Stimulated activated memory B cell treated with anti-CD40 and anti-IgM and Interleukin-4, amounts not matched to agents 10 μg/mL and 1 μg/mL and 100 μg/mL, for 72 hours (primary cell): ENCODE data around the gene MAP3K9.
A peak's percentile ranks its signal among the peaks of the same experiment; 100 is the strongest.
"Not testable (repeated sequence)": the region's sequence is repeated elsewhere in the genome, so short reads cannot be mapped to it uniquely, and the experiment has no call there.

ENCODE experiments used
- ATAC-seq: fragments of 150-1000 bp; cut with Tn5 transposase; 2 replicates; pipeline ENCODE4 v1.10.0; 2021
- H3K27ac Mint-ChIP-seq: one replicate; pipeline ENCODE4 v1.8.0; 2022; ENCODE audit warnings: mild to moderate bottlenecking, mixed read lengths
- H3K27me3 Mint-ChIP-seq: one replicate; pipeline ENCODE4 v1.8.0; 2022; ENCODE audit warnings: mixed read lengths
- H3K36me3 Mint-ChIP-seq: one replicate; pipeline ENCODE4 v1.8.0; 2022; ENCODE audit warnings: mixed read lengths
- H3K4me1 Mint-ChIP-seq: one replicate; pipeline ENCODE4 v1.8.0; 2022; ENCODE audit warnings: mixed read lengths
- H3K4me3 Mint-ChIP-seq: one replicate; pipeline ENCODE4 v1.8.0; 2022; ENCODE audit warnings: mild to moderate bottlenecking, moderate library complexity, mixed read lengths
- H3K9me3 Mint-ChIP-seq: one replicate; pipeline ENCODE4 v1.8.0; 2022; ENCODE audit warnings: mixed read lengths

Gene MAP3K9

GRCh38 chr14:70709726-70710382, 99.5 kb downstream of the MAP3K9 start:
- Mint-ChIP-seq H3K9me3 (no peaks in the 10 kb centered on the region), H3K27me3 (no peaks in the 10 kb centered on the region), H3K36me3 (no peaks in the 10 kb centered on the region), H3K27ac (peak overlapping the region; percentile 77), H3K4me1 (peaks cover 47% of the 10 kb centered on the region), H3K4me3 (no peak overlapping the region)
- ATAC-seq: no peak

GRCh38 chr14:70708717-70709570, 100.4 kb downstream of the MAP3K9 start:
- Mint-ChIP-seq H3K4me3 (no peak overlapping the region), H3K9me3 (no peaks in the 10 kb centered on the region)

GRCh38 chr14:70707138-70708038, 101.9 kb downstream of the MAP3K9 start:
- H3K4me1 Mint-ChIP-seq: peaks cover 40% of the 10 kb centered on the region
- no peak overlapping the region for H3K4me3 Mint-ChIP-seq

More at GRCh38 chr14:70708717-70709570, 100.4 kb downstream of the MAP3K9 start:
- Mint-ChIP-seq H3K27ac (no peak overlapping the region), H3K27me3 (no peaks in the 10 kb centered on the region), H3K36me3 (no peaks in the 10 kb centered on the region), H3K4me1 (peaks cover 43% of the 10 kb centered on the region)
- no peak for ATAC-seq

GRCh38 chr14:70706177-70706576, 103.1 kb downstream of the MAP3K9 start:
- Mint-ChIP-seq H3K27ac (peak overlapping the region; percentile 11), H3K27me3 (no peaks in the 10 kb centered on the region), H3K4me3 (no peak overlapping the region), H3K9me3 (no peaks in the 10 kb centered on the region), H3K36me3 (no peaks in the 10 kb centered on the region), H3K4me1 (peaks cover 42% of the 10 kb centered on the region)
- ATAC-seq: no peak

More at GRCh38 chr14:70707138-70708038, 101.9 kb downstream of the MAP3K9 start:
- no peaks in the 10 kb centered on the region for H3K36me3 Mint-ChIP-seq
- no peaks in the 10 kb centered on the region for H3K9me3 Mint-ChIP-seq
- peak; percentile 88 for ATAC-seq
- no peak overlapping the region for H3K27ac Mint-ChIP-seq
- H3K27me3 Mint-ChIP-seq: no peaks in the 10 kb centered on the region

GRCh38 chr14:70704960-70705359, 104.4 kb downstream of the MAP3K9 start:
- no peak overlapping the region for H3K4me3 Mint-ChIP-seq

GRCh38 chr14:70703621-70704168, 105.6 kb downstream of the MAP3K9 start:
- H3K9me3 Mint-ChIP-seq, H3K27me3 Mint-ChIP-seq, H3K27ac Mint-ChIP-seq, H3K36me3 Mint-ChIP-seq, H3K4me3 Mint-ChIP-seq, ATAC-seq: not testable (repeated sequence)
- H3K4me1 Mint-ChIP-seq: peaks cover 33% of the 10 kb centered on the region

More at GRCh38 chr14:70704960-70705359, 104.4 kb downstream of the MAP3K9 start:
- Mint-ChIP-seq H3K27me3 (no peaks in the 10 kb centered on the region), H3K9me3 (no peaks in the 10 kb centered on the region), H3K4me1 (peaks cover 33% of the 10 kb centered on the region), H3K27ac (peak overlapping the region; percentile 11), H3K36me3 (no peaks in the 10 kb centered on the region)
- no peak for ATAC-seq

GRCh38 chr14:70702161-70702560, 107.2 kb downstream of the MAP3K9 start:
- Mint-ChIP-seq H3K27me3 (no peaks in the 10 kb centered on the region), H3K36me3 (no peaks in the 10 kb centered on the region), H3K9me3 (no peaks in the 10 kb centered on the region), H3K4me3 (no peak overlapping the region), H3K4me1 (peaks cover 28% of the 10 kb centered on the region), H3K27ac (peak overlapping the region; percentile 16)
- ATAC-seq: no peak

- Mint-ChIP-seq H3K27me3 (no peaks in the 10 kb centered on the region), H3K9me3 (no peaks in the 10 kb centered on the region), H3K36me3 (no peaks in the 10 kb centered on the region), H3K27ac (peak overlapping the region; percentile 16), H3K4me1 (peaks cover 22% of the 10 kb centered on the region), H3K4me3 (no peak overlapping the region)
- no peak for ATAC-seq
Measured at GRCh38 chr14:70701610-70702009, 107.7 kb downstream of the MAP3K9 start.

- Mint-ChIP-seq H3K27ac (peak overlapping the region; percentile 16), H3K4me1 (peaks cover 17% of the 10 kb centered on the region), H3K9me3 (no peaks in the 10 kb centered on the region), H3K27me3 (no peaks in the 10 kb centered on the region), H3K36me3 (no peaks in the 10 kb centered on the region), H3K4me3 (no peak overlapping the region)
- no peak for ATAC-seq
Measured at GRCh38 chr14:70700955-70701585, 108.2 kb downstream of the MAP3K9 start.

GRCh38 chr14:70699646-70700045, 109.7 kb downstream of the MAP3K9 start:
- Mint-ChIP-seq H3K36me3 (no peaks in the 10 kb centered on the region), H3K4me3 (no peak overlapping the region), H3K27ac (no peak overlapping the region), H3K9me3 (no peaks in the 10 kb centered on the region), H3K27me3 (no peaks in the 10 kb centered on the region), H3K4me1 (peaks cover 11% of the 10 kb centered on the region)
- ATAC-seq: no peak

GRCh38 chr14:70698288-70698687, 111.0 kb downstream of the MAP3K9 start:
- Mint-ChIP-seq H3K9me3 (no peaks in the 10 kb centered on the region), H3K27ac (no peak overlapping the region), H3K4me3 (no peak overlapping the region), H3K36me3 (no peaks in the 10 kb centered on the region), H3K27me3 (no peaks in the 10 kb centered on the region), H3K4me1 (peaks cover 11% of the 10 kb centered on the region)
- ATAC-seq: no peak

GRCh38 chr14:70697701-70698100, 111.6 kb downstream of the MAP3K9 start:
- no peaks in the 10 kb centered on the region for H3K36me3 Mint-ChIP-seq
- no peaks in the 10 kb centered on the region for H3K9me3 Mint-ChIP-seq
- no peaks in the 10 kb centered on the region for H3K27me3 Mint-ChIP-seq
- H3K27ac Mint-ChIP-seq: peak overlapping the region; percentile 1
- ATAC-seq: no peak
- peaks cover 11% of the 10 kb centered on the region for H3K4me1 Mint-ChIP-seq
- no peak overlapping the region for H3K4me3 Mint-ChIP-seq

- H3K27me3 Mint-ChIP-seq: no peaks in the 10 kb centered on the region
- peaks cover under 1% of the 10 kb centered on the region for H3K4me1 Mint-ChIP-seq
- H3K27ac Mint-ChIP-seq: no peak overlapping the region
- no peaks in the 10 kb centered on the region for H3K36me3 Mint-ChIP-seq
- H3K9me3 Mint-ChIP-seq: no peaks in the 10 kb centered on the region
- no peak overlapping the region for H3K4me3 Mint-ChIP-seq
- no peak for ATAC-seq
Measured at GRCh38 chr14:70696026-70696425, 113.3 kb downstream of the MAP3K9 start.

GRCh38 chr14:70692210-70692609, 117.1 kb downstream of the MAP3K9 start:
- Mint-ChIP-seq H3K4me3 (no peak overlapping the region), H3K9me3 (no peaks in the 10 kb centered on the region), H3K27me3 (no peaks in the 10 kb centered on the region), H3K36me3 (no peaks in the 10 kb centered on the region), H3K4me1 (no peaks in the 10 kb centered on the region), H3K27ac (no peak overlapping the region)
- no peak for ATAC-seq
